Nephron progenitor cell (in vitro differentiated cells): ENCODE measurements around the gene GABPA.
A peak's percentile ranks its signal among the peaks of the same experiment; 100 is the strongest.

Source experiments
- DNase-seq: peaks from one replicate; pipeline ENCODE4 v3.0.0; 2021
- H3K27ac Mint-ChIP-seq: 2 replicates; pipeline ENCODE4 v1.8.0; 2021; ENCODE audit warnings: mild to moderate bottlenecking, moderate library complexity, mixed read lengths
- H3K27me3 Mint-ChIP-seq: 2 replicates; pipeline ENCODE4 v1.8.0; 2021; ENCODE audit warnings: mild to moderate bottlenecking, low read depth, mixed read lengths; ENCODE audit not compliant: poor library complexity
- H3K36me3 Mint-ChIP-seq: 2 replicates; pipeline ENCODE4 v1.8.0; 2021; ENCODE audit warnings: low read depth, mixed read lengths
- H3K4me1 Mint-ChIP-seq: 2 replicates; pipeline ENCODE4 v1.8.0; 2021; ENCODE audit warnings: mixed read lengths
- H3K4me3 Mint-ChIP-seq: 2 replicates; pipeline ENCODE4 v1.8.0; 2021; ENCODE audit warnings: mild to moderate bottlenecking, moderate library complexity, mixed read lengths
- H3K9me3 Mint-ChIP-seq: 2 replicates; pipeline ENCODE4 v1.8.0; 2021; ENCODE audit warnings: mild to moderate bottlenecking, moderate library complexity, mixed read lengths
- CTCF ChIP-seq: fragments of 200-600 bp; sonication (generic); IDR thresholded peaks from 2 replicates; pipeline ENCODE4 v1.5.0; 2021; ENCODE audit warnings: antibody characterized with exemption

GABPA gene

GRCh38 chr21:25790122-25790877, 55.5 kb downstream of the GABPA start:
- Mint-ChIP-seq H3K4me3 (peak overlapping the region; percentile 6), H3K27me3 (peaks cover 13% of the 10 kb centered on the region), H3K36me3 (no peaks in the 10 kb centered on the region), H3K27ac (peak overlapping the region; percentile 20), H3K9me3 (no peaks in the 10 kb centered on the region), H3K4me1 (peaks cover 11% of the 10 kb centered on the region)
- no peak for DNase-seq
- TF ChIP-seq CTCF, result peak; percentile 25

GRCh38 chr21:25790878-25791204, 56.1 kb downstream of the GABPA start:
- H3K4me3 Mint-ChIP-seq, result no peak overlapping the region

GRCh38 chr21:25791319-25791718, 56.5 kb downstream of the GABPA start:
- no peak overlapping the region for H3K4me3 Mint-ChIP-seq
- H3K4me1 Mint-ChIP-seq, result peaks cover 11% of the 10 kb centered on the region
- H3K36me3 Mint-ChIP-seq, result no peaks in the 10 kb centered on the region
- H3K9me3 Mint-ChIP-seq, result no peaks in the 10 kb centered on the region
- H3K27ac Mint-ChIP-seq, result no peak overlapping the region
- H3K27me3 Mint-ChIP-seq, result peaks cover 11% of the 10 kb centered on the region
- TF ChIP-seq CTCF, result no peak
- DNase-seq, result no peak

More at GRCh38 chr21:25790878-25791204, 56.1 kb downstream of the GABPA start:
- H3K27me3 Mint-ChIP-seq, result peaks cover 12% of the 10 kb centered on the region
- H3K27ac Mint-ChIP-seq, result no peak overlapping the region
- no peak for TF ChIP-seq CTCF
- peaks cover 11% of the 10 kb centered on the region for H3K4me1 Mint-ChIP-seq
- no peaks in the 10 kb centered on the region for H3K36me3 Mint-ChIP-seq
- DNase-seq, result no peak
- H3K9me3 Mint-ChIP-seq, result no peaks in the 10 kb centered on the region

GRCh38 chr21:25801217-25802014, 66.6 kb downstream of the GABPA start:
- no peaks in the 10 kb centered on the region for H3K9me3 Mint-ChIP-seq
- H3K36me3 Mint-ChIP-seq, result no peaks in the 10 kb centered on the region
- peaks cover 12% of the 10 kb centered on the region for H3K27me3 Mint-ChIP-seq
- H3K4me3 Mint-ChIP-seq, result peak overlapping the region; percentile 37
- H3K4me1 Mint-ChIP-seq, result peaks cover 6% of the 10 kb centered on the region
- peak; percentile 99 for TF ChIP-seq CTCF
- peak; percentile 90 for DNase-seq
- no peak overlapping the region for H3K27ac Mint-ChIP-seq

- Mint-ChIP-seq H3K4me1 (peaks cover 11% of the 10 kb centered on the region), H3K27ac (no peak overlapping the region), H3K9me3 (no peaks in the 10 kb centered on the region), H3K27me3 (peaks cover 6% of the 10 kb centered on the region), H3K4me3 (no peak overlapping the region), H3K36me3 (no peaks in the 10 kb centered on the region)
- no peak for DNase-seq
- TF ChIP-seq CTCF, result no peak
Measured at GRCh38 chr21:25806060-25806459, 71.3 kb downstream of the GABPA start.
